ENCODE data around the gene NAALADL2.
"Not testable (repeated sequence)": the region's sequence is repeated elsewhere in the genome, so short reads cannot be mapped to it uniquely, and the experiment has no call there.

Gene NAALADL2

DNA sequence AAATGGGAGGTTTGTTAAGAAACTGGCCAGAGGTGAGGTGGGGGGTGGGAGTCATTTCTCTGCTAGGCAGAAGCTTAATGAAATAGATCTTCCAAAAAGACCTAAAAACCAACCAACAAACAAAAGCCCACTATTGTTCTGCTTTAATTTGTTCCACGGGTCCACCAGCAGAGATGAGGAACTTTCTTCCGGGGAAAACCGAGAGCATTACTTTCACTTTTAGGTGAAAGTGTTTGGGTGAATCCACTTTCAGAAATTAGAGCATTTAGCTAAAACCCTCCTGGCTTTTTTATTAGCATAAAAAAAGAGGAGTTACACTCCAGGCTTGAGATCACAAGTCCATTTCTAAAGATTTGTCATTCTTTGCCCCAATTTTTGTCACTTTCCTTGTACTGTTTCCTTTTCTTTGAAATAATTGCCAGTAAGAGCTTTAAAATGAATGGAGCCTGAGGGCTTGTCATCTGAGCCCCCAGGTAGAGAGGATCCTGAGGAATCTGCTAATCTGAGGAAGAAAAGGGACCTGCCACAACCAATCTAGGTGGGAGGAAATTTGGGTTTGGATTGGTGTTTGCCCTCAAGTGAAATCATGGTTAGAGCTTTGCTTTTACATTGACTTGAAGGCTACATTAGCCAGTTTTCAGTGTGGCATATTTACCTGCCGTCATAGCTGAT, 667.6 kb downstream of the NAALADL2 start:
- no peak for DNase-seq

DNA sequence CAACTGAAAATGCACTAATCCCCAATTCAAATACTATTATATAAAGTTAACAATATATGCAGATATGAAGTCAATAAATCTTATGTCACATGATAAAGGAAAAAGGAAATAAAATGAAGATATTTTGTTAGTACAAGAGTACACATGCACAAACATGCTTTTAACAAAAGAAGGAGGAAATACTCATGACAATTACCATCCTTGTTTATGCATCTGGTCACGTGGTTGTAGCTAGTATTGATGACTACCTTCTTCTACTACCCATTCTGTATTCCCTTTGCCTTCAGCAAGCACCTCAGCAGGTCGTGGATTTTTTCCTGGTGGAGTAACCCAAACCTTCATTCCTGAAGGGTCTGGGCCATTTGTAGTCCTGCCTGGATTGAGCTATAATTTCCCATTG, 669.6 kb downstream of the NAALADL2 start:
- DNase-seq: not testable (repeated sequence)

DNA sequence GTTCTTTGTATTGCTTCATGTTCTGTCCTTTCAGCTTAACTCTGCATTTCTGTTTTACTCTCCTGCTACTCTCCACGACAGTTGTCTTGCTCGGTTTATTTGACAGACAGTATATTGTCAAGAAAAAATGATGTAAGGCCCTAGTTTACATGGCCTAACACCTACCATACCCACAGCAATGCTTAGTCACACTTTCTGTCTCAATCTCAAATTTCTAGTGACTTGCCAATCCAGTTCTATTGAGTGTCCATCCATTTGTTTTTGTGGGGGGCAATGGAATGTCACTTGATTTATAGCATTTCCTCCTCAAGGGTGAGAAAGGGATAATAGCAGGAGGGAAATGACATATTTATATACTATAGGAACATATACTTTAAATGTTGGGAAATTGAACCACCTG, 676.2 kb downstream of the NAALADL2 start:
- DNase-seq: no peak

DNA sequence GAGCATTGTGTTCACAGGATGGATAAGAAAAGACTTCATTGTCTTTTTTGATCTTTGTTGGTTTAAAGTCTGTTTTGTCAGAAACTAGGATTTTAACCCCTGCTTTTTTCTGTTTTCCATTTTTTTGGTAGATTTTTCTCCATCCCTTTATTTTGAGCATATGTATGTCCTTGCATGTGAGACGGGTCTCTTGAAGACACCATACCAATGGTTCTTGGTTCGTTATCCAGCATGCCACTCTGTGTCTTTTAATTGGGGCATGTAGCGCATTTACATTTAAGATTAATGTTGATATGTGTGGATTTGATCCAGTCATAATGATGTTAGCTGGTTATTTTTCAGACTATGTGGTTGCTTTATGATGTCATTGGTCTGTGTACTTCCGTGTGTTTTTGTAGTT, 687.0 kb downstream of the NAALADL2 start:
- DNase-seq: no peak

DNA sequence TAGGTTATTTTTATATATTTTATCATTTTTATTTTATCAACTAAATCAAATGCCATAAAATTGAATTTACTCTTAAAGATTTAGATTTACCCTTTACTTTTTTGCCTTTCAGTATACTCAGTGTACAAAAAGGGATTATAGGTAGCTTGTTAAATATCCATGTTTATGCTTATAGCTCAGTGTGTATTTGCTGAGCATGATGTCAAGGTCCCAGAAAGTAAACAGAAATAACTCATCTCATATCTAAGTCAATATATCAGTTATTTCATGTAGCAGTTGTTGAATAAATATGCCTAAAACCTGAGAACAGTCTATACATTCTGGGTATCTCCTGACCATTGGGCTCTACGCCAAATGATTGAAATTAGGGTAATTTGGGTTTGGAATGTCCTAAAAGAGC, 693.8 kb downstream of the NAALADL2 start:
- no peak for DNase-seq

DNA sequence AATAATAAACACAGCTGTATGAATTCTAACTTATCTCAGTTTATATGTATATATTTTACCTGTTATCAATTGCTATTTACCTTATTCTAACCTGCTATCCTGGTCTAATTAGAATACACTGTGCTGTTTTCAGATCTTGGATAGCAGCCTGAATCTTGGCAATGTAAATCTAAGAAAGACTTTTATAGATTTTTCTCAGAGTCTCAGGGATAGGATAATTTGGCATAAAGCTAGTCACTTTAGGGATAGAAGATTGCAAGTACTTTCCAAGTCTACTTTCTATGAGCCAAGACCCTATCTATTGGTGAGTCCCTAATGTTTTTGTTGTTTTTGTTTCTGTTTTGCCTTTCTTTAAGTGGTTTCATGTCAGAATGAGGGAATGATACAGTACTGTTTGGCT, 695.7 kb downstream of the NAALADL2 start:
- DNase-seq: no peak

DNA sequence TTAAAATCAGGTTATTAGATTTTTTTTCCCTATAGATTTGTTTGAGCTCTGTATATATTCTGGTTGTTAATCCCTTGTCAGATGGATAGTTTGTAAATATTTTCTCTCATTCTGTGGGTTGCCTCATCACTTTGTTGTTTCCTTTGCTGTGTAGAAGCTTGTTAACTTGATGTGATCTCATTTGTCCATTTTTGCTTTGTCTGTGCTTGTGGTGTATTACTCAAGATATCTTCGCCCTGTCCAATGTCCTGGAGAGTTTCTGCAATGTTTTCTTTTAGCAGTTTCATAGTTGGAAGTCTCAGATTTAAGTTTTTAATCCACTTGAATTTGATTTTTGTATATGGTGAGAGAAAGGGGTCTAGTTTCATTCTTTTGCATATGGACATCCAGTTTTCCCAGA, 699.1 kb downstream of the NAALADL2 start:
- DNase-seq: no peak

DNA sequence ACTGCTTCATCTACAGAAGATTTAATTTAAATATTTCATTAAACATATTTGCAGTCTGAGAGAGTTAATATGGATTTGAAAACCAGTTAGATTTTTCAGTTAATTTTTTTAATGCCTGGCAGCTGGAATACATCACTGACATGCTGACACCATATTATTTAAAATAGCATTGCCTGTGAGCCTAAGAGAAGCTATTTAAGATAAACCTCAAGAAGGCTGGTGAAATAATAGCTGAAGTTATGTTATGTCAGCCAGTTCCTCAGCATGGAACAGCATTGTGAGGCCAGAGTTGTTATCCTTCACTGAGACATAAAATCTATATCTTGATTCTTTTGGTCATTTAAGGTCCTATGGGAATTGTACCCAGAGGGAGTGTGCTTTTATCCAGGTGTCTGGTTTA, 705.2 kb downstream of the NAALADL2 start:
- DNase-seq: no peak

DNA sequence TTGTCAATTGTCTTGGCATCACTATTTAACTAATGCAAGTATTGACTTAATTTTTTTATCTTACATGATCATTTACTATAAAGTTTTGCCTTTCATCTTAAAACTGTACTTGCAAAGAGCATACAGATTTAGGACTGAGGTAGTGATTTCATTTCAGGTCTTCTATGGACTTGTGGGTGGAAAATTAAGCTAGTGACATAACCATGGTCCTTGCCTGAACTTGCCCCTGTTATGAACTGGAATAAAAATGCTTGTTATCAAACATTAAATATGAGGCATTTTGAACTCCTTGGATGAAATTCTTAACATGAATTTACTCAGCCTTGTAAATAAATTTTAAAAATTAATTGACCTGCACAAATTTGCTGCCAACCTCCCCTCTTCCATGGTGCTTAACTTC, 712.0 kb downstream of the NAALADL2 start:
- DNase-seq: no peak

DNA sequence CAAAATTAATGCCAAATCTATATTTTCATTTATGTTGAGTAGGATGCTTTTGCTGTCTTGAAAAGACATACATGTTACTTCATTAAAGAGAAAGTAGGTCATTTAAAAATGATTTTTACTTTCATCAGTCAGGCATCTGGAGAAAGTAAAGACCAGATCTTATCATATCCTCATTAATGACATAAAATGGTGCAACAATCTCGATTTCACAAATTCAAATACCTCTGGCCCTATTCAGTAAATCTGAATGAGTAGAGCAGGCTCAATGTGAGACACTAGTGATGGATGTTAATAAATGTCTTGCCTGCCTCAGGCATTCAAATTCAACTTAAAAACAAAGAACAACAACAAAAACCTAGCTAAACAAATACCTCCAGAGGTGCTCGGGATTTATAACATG, 714.1 kb downstream of the NAALADL2 start:
- DNase-seq: no peak

DNA sequence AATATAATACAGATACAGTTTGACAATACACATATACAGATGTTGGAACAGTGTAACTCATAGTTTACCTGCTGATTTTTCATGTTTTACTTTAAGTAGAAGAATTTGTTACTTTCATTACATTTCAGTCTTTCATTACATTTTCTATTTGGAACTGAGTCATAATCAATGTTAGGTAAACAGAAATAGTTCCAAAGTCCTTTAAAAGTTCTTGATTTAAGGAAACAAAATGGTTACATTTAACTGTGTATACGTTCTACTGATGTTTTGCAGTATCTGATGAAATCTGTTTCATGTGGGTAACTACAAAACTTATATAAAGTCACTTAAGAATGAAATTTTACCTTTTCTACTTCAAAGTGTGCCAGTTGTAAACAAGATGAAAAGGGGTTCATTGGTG, 721.2 kb downstream of the NAALADL2 start:
- no peak for DNase-seq

DNA sequence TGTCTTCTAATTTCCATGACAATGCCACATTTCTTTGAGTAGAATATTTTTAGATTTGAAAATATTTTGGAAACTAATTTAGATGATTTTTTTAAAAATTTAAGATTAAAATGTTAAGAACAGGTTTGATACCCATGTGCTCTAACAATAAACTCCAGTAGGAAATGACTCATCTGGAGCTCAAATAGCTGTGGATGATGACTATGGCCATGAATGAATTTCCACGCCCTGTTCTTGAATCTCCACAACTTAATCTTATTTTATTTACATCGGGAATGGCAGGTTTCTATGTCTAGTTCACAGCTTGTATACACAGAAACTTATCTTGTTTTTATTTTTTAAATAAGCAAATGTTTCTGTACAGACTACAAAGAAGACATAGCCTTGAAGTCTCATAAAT, 726.8 kb downstream of the NAALADL2 start:
- no peak for DNase-seq

DNA sequence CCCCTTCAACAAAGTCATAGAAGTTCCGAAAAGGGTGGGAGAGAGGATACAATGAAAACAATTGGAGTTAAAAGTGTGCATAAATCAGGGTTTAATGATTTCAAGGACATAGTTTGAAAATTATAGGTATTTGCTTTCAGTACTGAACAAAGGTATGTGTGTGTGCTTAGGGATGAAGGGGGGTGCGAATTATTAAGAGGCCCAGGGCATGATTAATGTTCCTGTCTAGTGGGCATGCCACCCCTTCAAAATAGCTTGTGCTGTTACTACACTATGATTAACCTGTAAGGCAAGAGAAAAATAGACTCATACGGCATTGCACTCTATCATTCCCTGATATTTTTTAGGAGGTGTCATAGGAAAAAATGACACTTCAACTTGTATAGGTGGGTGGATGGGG, 731.6 kb downstream of the NAALADL2 start:
- no peak for DNase-seq

DNA sequence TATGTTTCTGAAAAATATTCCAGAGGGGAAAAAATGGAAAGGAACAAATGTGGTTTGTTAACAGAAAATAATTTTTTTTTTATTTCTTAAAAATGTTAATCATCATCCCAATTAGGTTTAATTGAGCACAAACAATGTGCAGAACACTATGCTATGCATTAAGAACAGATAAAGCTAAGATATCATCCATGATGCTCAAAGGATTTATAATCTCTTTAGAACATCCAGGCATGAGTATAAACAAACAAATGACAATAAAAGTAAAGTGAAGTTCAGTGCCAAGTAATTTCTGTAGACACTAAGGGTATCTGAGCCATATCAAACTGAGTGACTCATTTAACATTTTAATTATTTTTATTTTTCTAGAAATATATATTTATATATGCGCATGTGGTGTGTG, 732.2 kb downstream of the NAALADL2 start:
- DNase-seq: no peak

DNA sequence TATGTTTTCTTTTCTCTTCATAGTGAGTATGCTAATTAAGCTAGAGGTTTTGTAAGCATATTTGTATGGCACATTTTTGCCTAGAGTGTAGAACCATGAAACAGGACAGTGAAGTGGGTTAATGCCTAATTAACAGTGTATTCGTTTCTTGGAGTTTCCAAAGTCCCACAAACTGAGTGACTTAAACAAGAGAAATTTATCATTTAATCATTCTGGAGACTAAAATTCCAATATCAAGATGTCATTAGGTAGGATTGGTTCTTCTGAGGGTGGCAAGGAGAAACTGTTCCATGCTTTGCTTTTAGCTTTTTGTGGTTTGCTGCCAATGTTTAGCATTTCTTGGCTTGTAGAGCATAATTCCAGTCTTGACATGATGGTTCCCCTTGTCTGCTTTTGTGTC, 734.2 kb downstream of the NAALADL2 start:
- DNase-seq: no peak

DNA sequence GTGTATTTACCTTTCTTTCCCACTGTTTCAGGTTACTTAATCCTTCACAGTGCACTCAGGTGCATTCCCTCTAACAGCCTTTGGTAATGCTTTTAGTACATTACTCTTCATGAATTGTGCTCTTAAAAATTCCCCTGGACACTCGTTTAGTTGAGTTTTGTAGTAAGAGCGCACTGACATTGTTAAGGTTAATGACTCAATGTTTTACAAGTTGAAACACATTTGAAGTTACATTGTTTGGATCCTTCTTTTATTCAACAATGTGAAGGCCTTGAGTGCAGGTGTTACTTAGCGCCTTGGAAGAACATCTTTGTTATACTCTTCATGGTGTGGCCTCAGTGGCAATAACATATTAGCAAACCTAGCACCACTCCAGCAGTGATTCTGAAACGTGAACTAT, 739.6 kb downstream of the NAALADL2 start:
- DNase-seq: no peak

DNA sequence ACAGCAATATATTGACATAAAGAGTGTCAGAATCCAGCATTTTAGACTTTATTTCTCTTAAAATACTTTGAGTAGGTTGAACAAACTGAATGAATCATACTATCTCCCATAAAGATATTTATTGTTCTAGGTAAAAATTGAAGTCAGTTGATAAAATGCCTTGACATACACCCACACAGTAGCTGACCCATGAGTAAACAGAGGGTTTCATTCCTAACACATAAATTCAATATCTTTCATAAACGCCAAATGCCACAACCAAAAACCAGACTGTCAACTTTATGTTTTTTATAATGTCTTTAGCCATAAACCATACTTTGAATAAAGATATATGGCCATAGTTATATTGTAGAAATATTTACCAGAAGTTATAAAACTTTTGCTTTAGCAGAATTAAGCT, 742.4 kb downstream of the NAALADL2 start:
- no peak for DNase-seq

DNA sequence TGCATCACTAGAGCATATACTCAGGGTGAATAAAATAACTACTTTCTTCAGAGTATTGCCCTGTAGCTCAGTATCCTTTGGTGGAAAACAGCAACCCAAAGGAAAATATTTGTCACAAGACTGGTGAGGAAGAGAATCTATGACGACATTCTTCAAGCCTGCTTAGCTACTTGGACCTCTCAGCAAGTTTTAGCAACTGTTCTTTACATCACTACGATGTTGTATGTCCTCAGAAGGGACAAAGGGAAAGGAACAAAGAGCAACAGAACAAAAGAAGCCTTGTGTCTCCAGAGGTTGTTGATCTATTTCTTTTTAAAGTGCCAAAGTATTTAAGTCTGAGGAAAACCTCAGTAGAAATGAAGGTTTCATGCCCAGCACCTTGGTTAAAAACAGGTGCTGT, 746.7 kb downstream of the NAALADL2 start:
- no peak for DNase-seq

DNA sequence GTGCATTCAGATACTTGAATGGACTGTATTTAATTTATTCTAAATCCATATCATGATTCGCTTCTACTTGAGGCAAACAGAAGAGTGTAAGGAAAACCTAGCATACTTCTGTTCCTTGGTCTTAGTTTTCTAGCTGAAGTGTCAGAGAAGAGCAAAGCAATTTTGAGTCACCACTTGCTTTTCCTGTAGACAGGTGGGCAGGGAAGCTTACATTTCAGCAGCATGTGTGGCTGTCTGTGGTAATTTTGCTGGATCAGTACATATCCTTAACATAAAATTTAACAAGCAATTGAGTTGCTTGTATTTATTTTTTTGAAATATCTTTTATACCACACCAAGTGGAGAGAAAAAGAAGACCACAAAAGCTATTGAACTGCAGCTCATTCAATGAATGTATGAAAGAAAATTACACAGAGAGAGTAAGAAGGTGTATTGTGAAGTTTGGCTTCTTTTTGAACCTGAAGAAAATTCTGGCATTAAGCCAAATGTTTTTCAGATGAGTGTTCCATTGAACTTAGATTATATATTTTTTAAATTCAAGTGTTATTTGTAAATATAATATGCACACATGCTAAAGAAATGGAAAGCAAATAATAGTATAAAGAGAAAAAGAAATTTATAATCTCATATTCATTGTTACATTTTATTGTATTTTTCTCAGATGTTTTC, 747.6 kb downstream of the NAALADL2 start:
- no peak for DNase-seq

DNA sequence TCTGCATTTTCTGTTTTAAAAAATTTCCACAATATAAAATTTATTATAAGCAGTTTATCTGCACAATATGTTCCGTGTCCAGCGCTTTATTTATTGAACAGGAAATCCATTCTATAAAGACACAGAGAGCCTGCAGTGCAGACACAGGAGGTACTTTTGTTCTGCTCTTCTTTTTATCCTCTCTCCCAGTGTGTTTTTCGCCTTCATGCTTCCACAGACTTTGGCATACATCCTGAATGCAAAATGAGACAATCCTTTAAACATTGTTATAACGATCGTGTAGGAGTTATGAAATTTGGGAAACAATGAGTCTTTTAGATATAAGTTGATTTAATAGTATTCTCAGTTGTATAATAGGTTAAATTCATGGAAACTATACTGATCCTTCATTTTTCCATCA, 749.2 kb downstream of the NAALADL2 start:
- DNase-seq: no peak

DNA sequence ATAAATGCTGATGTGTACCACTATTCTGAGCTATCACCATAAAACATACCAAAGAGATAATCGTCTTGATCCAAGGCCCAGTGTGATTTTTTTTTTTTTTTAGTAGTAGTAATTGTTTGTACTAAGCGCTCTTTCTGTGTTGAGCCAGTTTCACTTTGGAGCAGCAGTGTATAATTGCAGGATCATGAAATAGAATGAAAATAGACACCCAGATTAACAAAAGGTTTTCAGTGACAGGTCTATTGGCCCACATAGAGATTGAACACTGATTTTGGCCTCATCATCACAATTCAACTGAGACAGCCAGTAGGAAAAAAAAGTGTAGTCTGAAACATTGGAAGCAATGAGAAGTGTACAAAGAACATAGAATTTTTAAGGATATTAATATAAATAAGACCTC, 749.8 kb downstream of the NAALADL2 start:
- peak; percentile 17 for DNase-seq

DNA sequence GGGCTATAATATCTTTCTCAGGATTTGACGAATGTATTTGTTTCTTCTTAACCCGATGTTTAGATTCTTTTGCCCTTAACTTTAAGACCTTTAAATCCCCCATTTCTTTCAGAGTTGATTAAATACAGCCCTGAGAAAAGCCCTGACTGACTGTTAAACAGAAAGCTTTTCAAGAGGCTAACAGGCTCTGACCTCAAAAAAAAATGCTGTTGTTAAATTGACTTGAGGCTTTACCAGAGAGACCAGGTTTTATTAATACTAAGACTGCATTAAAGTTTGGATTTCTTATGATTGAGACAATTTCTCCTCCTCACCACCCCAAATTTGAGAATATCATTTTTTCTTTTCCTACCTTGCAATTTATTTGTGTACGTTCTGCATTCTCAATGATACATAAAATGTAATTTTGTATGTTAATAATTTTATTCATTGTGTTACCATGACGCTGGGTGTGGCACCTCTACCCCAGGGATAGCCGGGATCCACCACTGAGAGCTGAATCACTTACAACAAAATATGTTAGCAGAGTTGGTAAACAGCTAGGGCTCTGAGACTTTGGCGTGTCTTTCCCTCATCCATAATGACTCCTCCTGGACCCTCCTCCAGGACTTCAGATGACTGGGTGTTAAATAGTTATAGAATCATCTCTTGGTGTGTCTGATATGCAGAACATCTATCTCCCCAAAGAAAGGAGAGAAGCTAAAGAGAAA, 753.5 kb downstream of the NAALADL2 start:
- DNase-seq: no peak

DNA sequence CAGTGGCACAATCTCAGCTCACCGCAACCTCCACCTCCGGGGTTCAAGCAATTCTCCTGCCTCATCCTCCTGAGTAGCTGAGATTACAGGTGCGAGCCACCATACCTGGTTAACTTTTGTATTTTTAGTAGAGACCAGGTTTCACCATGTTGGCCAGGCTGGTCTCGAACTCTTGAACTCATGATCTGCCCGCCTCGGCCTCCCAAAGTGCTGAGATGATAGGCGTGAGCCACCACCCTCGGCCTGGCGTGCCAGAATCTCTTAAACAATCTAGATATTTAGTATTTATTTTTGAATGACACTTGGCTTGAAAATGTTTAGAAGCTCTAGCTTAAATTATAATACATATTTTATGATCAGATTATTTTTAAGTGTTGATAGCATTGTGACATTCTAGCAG, 755.0 kb downstream of the NAALADL2 start:
- DNase-seq: not testable (repeated sequence)

DNA sequence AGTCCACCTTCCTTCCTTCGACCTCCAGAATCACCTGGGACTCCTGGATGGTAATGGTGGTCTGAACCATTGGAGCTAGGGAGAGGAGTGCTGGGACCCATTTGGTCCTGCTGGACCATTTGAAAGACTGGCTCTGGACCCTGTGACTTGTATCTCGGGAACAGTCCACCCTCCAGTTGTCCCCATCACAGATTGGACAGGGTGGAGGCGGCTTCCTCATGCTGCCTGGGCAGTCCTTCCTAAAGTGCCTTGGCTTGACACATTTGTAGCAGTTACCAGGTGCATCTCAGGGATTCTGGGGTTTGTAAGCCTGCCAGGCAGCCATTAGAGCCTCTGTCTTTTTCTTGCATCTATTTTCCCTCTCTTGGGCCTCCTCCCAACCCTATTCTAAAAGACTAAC, 758.1 kb downstream of the NAALADL2 start:
- DNase-seq: no peak

DNA sequence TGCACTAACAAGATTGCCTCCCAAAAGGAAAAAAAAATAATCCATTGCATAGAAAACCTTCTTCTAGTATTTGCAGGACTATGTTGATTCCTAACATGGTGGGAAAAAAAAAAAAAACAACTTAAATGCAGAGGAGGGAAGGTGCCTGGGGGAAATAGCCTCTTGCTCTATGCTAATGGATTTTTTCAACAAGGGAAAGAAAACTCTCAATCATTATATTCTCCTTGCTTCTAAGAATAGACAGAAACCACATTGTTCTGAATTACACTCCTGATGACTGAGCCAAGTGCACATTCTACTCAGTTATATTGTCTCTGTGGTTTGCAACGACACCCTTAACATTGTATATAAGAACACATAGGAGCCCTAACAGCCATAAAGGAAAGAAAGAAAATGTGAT, 760.2 kb downstream of the NAALADL2 start:
- no peak for DNase-seq
